ELR (cell line): ENCODE results near the gene ARHGEF26.
A peak's percentile ranks its signal among the peaks of the same experiment; 100 is the strongest.

Experiments used
- DNase-seq: peaks from one replicate; pipeline ENCODE4 v3.0.0-alpha.2; 2015; ENCODE audit warnings: low read depth

The ARHGEF26 gene

GRCh38 chr3:154197751-154198150 lies 76.6 kb downstream of the ARHGEF26 start:
- DNase-seq = no peak

GRCh38 chr3:154209499-154209898 lies 88.3 kb downstream of the ARHGEF26 start:
- DNase-seq = no peak

- DNase-seq = no peak
Measured at GRCh38 chr3:154210986-154211385, 89.8 kb downstream of the ARHGEF26 start.

- peak; percentile 71 for DNase-seq
Measured at GRCh38 chr3:154214306-154214705, 93.1 kb downstream of the ARHGEF26 start.

- DNase-seq = no peak
Measured at GRCh38 chr3:154217671-154218070, 96.5 kb downstream of the ARHGEF26 start.

GRCh38 chr3:154218728-154219127 lies 97.5 kb downstream of the ARHGEF26 start:
- DNase-seq = no peak

- no peak for DNase-seq
Measured at GRCh38 chr3:154220462-154220861, 99.3 kb downstream of the ARHGEF26 start.

GRCh38 chr3:154223519-154223918 lies 102.3 kb downstream of the ARHGEF26 start:
- peak; percentile 8 for DNase-seq

GRCh38 chr3:154224366-154224765 lies 103.2 kb downstream of the ARHGEF26 start:
- DNase-seq = no peak

- no peak for DNase-seq
Measured at GRCh38 chr3:154224866-154225265, 103.7 kb downstream of the ARHGEF26 start.

GRCh38 chr3:154225536-154225935 lies 104.3 kb downstream of the ARHGEF26 start:
- DNase-seq = no peak

- no peak for DNase-seq
Measured at GRCh38 chr3:154227531-154227930, 106.3 kb downstream of the ARHGEF26 start.

- DNase-seq = no peak
Measured at GRCh38 chr3:154228561-154229216, 107.5 kb downstream of the ARHGEF26 start.

GRCh38 chr3:154229217-154229590 lies 108.0 kb downstream of the ARHGEF26 start:
- no peak for DNase-seq

- DNase-seq = peak; percentile 46
Measured at GRCh38 chr3:154235330-154235729, 114.1 kb downstream of the ARHGEF26 start.

- DNase-seq = no peak
Measured at GRCh38 chr3:154236331-154236730, 115.1 kb downstream of the ARHGEF26 start.

- no peak for DNase-seq
Measured at GRCh38 chr3:154240235-154240634, 119.0 kb downstream of the ARHGEF26 start.

- no peak for DNase-seq
Measured at GRCh38 chr3:154241496-154241895, 120.3 kb downstream of the ARHGEF26 start.

- DNase-seq = no peak
Measured at GRCh38 chr3:154242766-154243165, 121.6 kb downstream of the ARHGEF26 start.

GRCh38 chr3:154243353-154243752 lies 122.2 kb downstream of the ARHGEF26 start:
- peak; percentile 36 for DNase-seq

GRCh38 chr3:154244644-154245043 lies 123.5 kb downstream of the ARHGEF26 start:
- peak; percentile 72 for DNase-seq

- no peak for DNase-seq
Measured at GRCh38 chr3:154247806-154248415, 126.7 kb downstream of the ARHGEF26 start.

- no peak for DNase-seq
Measured at GRCh38 chr3:154250291-154250690, 129.1 kb downstream of the ARHGEF26 start.

- no peak for DNase-seq
Measured at GRCh38 chr3:154251610-154252009, 130.4 kb downstream of the ARHGEF26 start.
